GM12874 (cell line): ENCODE measurements around the gene VIPR2.

Experiments used
- CTCF ChIP-seq: IDR thresholded peaks from 2 replicates; pipeline ENCODE4 v1.5.1; 2011; ENCODE audit warnings: low read depth, mild to moderate bottlenecking, control low read depth, low read length, moderate library complexity; ENCODE audit not compliant: insufficient read depth

VIPR2 gene

GRCh38 chr7:159114981-159115380, 29.7 kb downstream of the VIPR2 start:
- no peak for TF ChIP-seq CTCF

- no peak for TF ChIP-seq CTCF
Measured at GRCh38 chr7:159114096-159114495, 30.6 kb downstream of the VIPR2 start.

GRCh38 chr7:159113056-159113455, 31.6 kb downstream of the VIPR2 start:
- TF ChIP-seq CTCF = no peak

GRCh38 chr7:159112136-159113011, 32.3 kb downstream of the VIPR2 start:
- TF ChIP-seq CTCF = no peak

- TF ChIP-seq CTCF = no peak
Measured at GRCh38 chr7:159109653-159110035, 35.0 kb downstream of the VIPR2 start.

GRCh38 chr7:159108941-159109652, 35.6 kb downstream of the VIPR2 start:
- no peak for TF ChIP-seq CTCF

GRCh38 chr7:159108491-159108890, 36.2 kb downstream of the VIPR2 start:
- TF ChIP-seq CTCF = no peak
